Stimulated activated CD4-positive, alpha-beta T cell treated with anti-CD3 and anti-CD28 coated beads, Interleukin-12 subunit alpha, Interleukin-12 subunit beta, amount 100 ng/mL, for 48 hours (primary cell): Measurements from ENCODE around the gene IGFBP5.

ENCODE experiments used
- DNase-seq, 3 donors: peaks; one replicate each; pipeline ENCODE4 v3.0.0-alpha.2; 2020; ENCODE audit warnings: low read depth in 2 of 3, low spot score in 1 of 3

The IGFBP5 gene

DNA sequence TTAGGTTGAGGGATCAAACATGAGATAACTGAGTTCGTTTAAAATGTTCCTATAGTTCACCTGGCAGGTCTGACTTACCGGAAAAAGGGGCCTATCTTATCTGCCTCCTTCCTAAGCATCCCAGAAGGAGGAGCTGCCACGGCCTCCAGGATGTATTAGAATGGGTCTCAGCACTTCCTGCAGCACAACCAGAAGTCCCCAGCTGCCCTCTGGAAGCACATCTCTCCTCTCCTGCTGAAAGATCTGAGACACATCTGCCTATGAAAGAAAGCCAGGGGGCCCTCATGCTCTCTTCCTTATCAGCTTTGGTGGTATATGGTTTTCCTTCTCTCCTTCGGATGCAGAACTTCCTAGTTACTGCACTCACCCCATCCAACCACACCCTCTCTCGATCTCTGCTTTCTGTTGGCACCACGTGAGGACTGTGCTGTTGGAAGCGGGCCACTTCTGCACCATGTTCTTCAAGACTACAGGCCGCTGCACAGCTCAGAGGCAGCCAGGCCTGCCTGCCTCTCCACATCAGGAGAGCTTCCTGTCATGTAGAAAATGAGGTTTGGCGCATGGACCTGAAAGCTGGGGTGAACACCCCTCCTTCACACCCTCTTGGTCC lies 6.5 kb downstream of the IGFBP5 start:
- no peak for DNase-seq

DNA sequence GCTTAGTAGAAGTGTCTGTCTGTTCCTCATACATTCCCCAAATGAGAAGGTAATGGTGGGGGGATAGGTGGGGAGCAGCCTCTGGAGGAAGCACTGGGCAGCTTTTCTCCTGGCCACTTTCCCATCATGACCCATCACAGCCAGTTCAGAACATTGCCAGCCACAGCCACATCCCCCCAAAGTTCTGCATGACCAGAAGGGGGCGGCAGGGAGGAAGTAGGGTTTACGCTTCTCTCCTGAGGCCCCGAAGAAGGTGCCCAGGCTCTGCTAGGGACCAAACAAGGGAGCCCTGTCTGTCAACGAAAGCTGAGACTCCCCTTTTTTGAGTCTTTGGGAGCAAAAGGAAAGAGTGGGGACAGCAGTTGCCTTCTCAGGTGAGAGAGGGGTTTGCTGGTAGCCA lies 7.7 kb downstream of the IGFBP5 start:
- no peak for DNase-seq

DNA sequence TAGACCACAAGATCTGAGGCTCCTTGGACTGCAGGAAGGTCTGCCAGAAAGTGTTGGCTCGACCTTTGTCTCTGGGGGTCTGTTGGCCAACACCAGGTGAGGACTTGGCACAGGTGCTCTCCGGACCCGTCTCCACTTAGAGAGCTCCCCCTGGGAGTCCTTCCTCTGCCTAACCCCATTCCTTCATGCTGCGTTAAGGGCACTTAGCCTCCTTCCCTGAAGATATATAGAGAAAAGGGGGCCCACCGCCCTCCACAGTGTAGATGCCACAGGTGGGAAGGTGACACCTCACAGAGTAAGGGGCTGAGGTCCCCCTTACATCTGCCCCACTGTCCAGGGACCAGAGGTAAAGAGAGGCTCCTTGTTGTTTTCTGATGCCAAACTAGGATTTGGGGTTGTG lies 8.2 kb downstream of the IGFBP5 start:
- DNase-seq = no peak

DNA sequence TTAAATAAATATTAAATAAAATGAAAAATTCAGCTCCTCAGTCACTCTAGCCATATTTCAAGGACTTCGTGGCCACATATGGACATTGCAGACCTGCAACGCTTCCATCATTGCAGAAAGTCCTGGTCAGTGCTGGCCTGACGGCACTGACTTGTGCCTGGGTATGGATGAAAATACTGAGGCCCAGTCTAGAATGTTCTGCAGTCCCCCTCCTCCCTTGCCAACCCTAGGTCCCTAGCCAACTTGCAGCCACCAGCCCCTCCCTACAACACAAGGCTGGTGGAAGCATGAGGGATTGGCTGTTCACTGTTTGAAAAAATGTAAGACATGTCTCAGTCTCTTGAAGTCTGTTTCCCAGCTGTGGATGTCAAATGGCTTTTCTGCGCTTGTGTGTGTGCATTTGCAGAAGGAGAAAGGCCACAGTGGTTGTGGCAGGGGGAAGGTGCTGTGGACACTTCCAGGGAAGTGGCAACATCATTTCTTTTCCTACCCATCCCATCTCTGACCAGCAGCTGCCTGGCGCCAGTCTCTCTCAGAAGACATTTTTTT lies 9.9 kb downstream of the IGFBP5 start:
- DNase-seq = no peak

DNA sequence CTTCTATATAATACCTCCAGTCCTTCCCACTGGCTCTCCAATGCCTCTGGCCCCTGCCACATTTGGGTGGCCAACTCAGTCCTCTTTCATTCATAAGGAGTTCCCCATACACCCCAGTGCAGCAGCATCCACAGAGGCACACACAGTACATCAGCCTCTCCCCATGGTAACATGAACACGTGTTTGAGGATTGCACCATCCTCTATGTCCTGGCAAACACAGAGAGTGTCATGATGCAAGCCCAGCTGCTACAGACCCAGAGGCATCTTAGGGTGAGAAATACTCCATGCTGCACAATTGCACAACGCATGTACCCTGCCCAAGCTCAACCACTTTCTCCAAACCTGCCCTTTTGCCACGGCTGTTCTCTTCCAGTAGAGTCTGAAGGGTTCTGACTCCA lies 11.5 kb downstream of the IGFBP5 start:
- no peak for DNase-seq

DNA sequence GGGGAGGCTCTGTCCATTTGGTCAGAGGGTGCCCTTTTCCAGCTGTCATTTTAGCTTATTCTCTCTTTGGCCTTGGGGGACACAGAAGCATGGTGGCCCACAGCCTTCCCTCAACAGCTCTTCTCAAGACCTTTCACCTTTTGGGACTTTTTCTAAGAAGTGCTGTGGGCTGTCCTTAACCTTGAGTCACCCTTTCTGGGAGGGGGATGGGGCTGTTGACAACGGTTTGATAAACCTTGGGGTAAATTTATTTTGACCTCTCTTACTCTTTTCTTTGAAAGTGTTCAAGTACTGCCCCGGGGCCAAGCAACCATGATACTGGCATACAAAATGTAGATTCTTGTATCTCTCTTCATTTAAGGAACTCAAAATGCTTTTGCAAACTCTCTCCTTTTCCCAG lies 13.7 kb downstream of the IGFBP5 start:
- no peak for DNase-seq

DNA sequence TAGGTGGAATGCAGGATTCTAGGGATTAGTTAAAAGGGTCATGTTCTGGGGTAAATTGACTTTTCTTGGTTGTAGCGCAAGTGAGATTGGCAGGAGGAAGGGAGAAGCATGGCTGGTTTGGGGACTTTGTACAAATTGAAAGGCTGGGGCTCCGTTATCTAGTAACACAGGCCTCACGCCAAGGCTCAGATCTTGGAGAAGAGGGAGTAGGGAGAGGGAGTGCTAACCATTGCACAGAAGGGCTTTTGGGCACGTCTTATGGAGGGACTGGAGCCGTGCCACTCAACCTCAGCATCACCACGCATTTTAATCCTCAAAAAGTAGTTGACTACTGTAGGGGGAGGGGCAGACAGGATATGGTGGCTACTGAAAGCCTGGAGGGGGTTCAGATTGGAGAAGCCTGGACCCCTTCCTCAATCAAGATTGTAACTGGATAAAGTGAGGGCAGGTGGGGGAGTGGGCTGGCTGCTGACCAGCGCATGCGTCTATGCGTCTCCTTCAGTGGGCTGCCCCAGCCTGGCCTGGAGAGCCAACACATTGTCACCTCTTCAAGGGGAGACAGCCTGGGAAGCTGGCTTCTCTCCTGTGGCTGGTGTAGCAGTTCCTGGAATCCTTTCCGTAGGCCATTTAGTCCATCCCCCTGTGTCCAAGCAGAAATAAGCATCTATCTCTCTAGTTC lies 14.3 kb downstream of the IGFBP5 start:
- DNase-seq = no peak

DNA sequence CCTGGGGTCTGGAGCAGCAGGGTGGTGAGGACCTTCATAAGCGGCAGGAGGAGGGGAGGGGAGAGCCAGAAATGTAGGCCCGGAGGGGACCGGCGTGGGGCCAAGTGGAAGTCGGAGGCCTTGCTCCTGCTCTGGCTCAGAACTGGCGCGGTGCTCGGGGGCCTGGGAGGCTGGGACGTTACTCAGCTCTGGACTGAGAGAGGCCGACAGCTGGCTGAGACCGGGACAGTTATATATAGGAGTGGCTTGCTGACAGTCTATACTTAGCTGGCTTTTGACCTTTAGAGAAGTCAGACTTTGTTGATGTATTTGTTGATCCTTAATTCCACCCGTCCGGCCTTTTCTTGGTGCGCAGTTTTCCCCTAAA lies 15.7 kb downstream of the IGFBP5 start:
- no peak for DNase-seq

DNA sequence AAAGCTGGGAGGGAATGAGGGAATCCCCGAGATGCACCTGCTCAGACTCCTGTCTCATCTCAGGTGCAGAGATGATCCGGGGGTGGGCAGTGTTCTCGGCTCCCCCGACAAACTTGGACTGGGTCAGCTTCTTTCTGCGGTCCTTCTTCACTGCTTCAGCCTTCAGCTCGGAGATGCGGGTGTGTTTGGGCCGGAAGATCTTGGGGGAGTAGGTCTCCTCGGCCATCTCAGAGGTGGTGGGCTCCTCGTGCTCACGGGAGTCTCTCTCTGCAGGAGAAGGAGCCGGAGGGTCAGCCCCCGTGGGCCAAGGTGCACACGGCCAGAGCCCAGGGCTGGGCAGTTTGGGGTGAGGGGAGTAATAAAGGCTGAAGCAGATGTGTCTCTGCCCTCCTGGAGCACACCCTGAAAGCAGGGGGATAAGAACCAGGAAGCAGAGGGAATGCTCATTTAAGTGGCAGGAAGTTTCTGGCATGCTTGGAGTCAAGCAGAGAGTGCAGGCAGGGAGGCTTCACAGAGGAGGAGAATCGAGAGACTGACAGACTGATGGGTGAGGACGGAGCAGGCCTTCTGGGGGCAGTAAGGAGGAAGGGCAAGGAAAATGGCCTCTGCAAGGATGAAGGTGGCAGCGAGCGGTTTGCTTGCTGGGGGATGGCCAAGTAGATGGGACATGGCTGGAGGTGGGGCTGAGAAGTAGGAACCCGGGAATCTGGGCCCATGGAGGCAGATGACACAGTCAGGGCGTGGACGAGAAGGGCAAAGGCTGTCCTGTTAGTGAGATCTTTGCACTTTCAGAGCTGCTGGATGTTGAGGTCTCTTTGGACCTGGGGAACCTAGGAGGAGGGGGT lies 16.3 kb downstream of the IGFBP5 start:
- DNase-seq = no peak

DNA sequence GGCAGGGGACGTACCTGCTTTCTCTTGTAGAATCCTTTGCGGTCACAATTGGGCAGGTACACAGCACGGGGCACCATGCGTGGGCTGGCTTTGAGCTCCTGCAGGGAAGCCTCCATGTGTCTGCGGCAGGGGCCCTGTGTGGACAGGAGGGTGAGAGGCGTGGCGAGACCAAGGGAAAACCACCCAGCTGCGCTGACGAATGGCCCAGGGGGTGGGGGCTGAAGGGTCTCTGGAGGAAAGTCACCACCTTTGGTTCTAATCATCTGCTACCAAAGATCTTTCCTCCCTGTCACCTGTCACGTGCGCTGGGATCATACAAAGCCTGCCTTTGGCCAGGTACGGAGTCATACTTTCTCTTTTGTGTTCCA lies 17.3 kb downstream of the IGFBP5 start:
- DNase-seq = no peak

DNA sequence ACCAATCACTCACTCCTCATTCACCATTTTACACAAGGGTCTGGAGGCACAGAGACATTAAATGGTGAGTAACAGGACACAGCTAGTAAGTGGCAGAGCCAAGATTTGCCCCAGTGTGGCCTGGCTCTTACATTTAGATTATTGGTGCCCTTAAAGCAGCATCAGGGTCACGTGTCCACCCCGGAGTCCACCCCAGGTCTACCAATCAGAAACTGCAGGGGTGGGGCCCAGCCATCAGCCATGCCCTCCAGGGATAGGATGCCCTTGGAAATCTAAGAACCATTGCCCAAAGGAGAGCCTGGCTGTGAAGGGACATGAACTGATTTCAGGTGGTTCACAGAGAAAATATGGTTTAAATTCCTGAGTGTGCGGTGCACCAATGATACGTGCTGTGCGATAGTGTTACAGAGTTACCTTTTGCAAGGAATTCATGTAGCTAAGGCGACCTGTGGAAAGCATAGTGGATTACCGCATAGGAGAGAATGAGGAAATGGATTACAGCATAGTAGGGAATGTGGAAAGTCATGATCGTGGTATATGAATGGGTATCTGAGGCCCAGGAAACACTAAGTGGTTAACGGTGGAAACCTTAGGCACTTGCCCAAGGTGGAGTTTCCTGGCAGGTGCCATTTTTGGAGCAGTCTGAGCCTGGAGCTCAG lies 17.8 kb downstream of the IGFBP5 start:
- no peak for DNase-seq

DNA sequence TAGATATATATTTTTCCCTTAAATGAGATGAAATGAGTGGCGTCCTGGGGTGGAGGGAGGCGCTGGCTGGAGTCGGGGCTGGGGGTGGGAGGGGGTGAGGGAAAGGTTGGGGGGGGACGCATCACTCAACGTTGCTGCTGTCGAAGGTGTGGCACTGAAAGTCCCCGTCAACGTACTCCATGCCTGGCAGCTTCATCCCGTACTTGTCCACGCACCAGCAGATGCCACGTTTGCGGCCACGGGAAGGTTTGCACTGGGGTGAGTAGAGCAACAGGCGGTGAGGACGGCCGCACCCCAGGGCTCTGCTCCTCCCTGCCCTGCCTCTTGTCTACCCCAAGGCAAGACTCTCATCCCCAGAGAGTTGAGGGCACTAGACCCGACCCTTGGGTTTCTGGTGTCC lies 18.7 kb downstream of the IGFBP5 start:
- no peak for DNase-seq

DNA sequence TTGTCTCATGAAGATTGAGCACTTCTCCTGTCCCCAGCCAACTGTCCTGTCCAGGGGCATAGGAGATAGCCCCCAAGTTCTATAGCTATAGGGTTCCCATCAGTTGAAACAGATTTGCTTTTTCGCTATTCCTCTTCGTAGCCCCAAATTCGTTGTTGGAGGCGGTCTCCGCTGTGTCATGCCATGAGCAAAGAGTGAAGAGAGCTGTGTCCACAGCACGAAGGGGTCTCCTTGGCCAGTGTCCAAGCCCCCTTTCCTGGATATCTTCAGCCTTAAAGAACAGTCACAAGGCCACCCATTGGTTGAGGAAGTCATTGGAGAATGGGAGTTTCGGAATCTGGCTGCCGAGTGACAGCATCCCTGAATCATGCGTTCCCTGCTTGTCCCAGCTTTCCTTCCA lies 21.0 kb downstream of the IGFBP5 start:
- DNase-seq = no peak

DNA sequence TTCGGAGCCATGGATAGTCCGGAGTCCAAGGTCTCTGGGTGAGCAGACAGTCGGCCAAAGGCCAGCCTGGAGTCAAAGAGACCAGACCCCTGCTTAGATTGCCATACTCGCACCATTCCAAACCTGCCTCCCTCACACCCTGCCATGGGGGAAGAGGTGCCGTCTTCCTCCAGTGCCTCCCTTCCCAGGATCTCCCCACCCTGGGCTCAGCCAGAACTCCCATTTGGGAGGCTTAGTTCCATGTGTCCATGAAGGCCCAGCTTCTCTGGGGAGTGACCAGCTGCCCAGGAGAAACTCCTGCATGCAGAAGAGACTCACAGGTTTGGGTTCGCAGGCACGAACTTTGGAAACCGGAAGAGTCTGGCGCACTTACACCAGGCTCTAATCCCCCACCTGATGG lies 21.7 kb downstream of the IGFBP5 start:
- DNase-seq = no peak

DNA sequence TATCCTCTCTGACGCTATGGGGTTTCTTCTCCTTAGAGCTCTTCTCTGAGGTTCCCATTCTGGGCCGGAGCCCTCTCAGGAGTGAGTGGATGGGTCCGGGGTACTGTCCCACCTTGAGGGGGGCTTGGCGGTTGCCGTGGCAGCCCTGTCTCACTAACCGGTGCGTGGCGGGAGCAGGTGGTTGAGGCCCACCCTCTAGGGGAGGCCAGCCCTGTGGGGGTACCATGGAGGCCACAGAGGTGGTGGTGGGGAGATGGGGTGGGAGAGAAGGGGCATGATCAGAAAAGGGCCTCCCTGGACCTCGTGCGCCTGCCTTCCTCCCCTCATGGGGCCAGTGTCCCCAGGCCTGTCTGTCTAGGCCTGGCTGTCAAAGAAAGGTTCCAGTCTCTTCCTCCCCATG lies 22.3 kb downstream of the IGFBP5 start:
- DNase-seq = no peak

DNA sequence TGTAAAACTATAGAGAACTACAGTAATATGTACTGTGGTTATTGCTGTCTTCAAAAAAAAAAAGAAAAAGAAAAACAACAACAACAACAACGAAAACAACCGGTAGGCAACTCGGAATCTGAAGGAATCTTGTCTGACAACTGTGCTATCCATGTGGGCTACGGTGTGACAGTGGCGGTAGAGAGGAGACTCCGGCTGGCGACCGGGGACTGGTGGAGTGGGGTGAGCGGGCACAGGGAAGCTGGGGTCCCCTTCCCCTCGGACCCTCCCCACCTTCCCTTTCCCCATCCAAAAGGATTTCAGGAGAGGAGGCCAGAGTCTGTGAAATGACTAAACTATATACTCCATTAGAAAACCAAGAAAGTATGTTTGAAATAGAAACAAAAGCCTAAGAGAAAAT lies 22.9 kb downstream of the IGFBP5 start:
- DNase-seq = no peak

DNA sequence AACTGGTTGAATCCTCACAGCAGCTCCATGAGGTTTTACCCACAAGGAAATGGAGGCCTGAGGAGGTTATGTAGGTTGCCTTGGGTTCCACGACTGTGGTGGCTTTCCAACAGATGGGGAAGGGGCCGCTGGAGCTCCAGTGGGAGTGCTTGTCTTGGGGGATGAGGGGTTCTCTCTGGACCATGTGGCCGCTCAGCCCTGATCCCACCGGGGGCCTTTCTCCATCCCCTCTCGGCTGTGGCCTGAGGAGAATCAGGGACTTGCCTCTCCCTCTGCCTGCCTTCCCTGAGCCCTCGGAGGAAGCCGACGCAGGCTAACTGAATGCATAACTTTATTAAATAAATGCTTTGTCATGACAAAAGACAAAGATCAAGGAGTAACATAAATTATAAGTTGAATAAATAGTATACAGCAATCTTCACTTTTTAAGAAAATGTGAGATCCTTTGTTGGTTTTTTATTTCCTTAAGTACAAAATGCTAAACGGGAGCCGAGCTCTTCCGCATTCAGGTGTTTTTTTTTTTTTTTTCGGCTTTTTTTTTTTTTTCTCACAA lies 23.5 kb downstream of the IGFBP5 start:
- no peak for DNase-seq

DNA sequence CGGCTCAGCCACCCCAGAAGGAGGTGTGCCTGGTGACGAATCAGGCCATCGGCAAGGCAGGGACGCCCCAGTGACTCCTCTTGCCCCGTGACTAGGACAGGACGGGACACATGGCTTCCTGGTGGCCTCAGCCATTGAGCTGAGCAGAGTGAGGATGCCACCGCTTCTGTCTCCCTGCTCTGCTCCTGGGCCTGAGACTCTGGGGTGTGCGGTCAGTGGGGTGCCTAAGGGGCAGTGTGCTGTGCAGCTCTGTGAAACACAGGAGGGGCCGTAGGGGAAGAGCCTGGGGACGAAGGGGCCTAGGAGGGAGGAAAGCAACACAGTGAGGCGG lies 24.3 kb downstream of the IGFBP5 start:
- no peak for DNase-seq

DNA sequence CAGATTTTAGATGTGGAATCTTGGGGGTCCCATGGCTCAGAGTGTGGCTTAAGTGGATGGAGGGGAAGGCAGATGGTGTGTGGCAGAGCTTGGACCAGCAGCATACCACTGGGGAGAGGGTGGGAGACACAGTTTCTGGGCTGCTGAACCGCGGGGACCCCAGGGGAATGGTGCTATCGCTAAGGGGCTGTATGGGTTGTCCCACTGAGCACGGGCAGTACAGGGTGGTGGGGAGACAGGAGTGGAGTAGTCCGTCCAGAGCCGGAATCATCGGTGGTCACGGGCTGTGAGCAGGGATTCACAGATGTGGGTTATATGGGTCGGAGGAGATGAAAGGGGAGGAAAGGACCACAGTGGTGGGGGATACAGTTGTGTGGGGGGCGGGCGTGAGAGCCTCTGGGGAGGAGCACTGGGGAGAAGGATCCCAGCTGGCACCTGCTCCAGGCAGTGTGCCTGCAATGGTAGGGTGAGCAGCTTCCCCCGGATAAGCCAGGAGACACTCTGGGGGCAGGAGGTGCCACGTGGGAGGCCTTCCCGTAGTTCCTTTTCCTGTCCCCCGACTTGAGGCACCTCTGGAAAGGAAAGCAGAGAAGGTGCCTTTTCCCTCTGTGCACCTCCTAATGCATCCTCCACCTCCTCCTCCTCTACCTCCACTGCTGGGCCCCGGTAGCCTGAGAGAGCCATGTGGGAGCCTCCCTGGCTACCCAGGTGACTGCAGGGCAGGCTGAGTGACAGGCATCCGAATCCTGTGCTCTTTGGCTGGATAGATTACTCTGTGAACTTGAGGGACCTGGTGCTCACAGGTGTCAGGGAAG lies 24.9 kb downstream of the IGFBP5 start:
- no peak for DNase-seq

DNA sequence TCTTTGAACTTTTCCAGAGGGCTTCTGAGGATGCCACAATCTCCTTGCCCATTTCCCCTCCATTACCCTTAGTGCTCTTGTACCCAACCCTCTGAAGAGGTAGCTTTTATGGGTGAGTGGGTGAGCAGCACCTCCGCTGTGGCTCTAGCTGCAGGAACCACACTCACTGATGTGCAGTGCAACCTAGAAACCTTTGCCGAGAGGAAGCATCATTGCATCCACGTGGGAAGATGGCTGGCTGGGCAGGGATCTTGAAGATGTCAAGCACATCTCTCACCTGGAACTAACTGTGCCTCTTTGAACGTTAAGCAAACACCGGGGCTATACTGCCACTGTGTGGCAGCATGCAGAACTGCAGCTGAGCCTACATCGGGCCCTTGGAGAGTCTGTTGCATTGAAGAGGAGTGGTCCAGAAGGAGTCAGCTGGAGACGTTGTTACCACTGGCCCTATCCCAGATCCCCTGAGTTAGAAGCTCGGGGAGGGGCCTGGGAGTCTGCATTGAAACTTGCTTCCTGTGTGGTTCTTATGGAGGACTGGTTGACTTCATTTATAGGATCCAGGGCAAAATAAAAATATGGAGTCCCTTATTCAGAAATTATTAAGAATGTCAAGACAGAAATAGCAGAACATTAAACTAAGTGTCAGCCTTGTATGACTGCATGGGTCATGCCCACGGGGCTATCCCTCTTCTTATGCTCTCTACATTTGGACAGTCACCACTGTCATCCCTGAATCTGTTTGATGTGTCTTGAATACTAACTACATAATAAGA lies 28.7 kb downstream of the IGFBP5 start:
- DNase-seq = peak; percentile 43 to 74 (median 45)
